ENCODE measurements around the gene SLC4A1.

DNA sequence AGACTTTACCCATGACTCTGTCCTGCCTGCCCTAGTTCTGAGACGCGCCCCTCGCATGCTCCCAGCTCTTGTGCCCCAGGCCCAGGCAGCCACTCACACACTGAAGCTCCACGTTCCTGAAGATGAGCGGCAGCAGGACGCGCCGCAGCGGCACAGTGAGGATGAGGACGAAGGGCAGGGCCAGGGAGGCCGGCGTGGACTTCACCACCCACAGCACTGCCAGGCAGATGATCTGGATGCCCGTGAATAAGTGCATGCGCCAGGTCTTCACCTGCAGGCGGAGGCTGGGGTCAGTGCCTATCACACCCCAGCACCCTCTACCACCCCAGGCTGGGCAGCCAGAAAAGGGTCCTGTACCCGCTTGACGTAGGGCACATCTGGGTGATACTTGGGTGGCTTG is 16.9 kb downstream of the SLC4A1 start:
- TF ChIP-seq TAF1 (IDR thresholded peaks at IDR 0.05; ENCODE audit: low read depth, low read length) (no peak), POLR2A (IDR thresholded peaks at IDR 0.05; ENCODE audit: low read depth, low read length) (no peak), POLR2AphosphoS5 (IDR thresholded peaks at IDR 0.05; ENCODE audit: low read depth, low read length) (no peak), SPI1 (IDR thresholded peaks at IDR 0.05; ENCODE audit: low read depth, low read length) (no peak), POU2F2 (IDR thresholded peaks at IDR 0.05; ENCODE audit: low read depth, low read length) (no peak), PAX5 (IDR thresholded peaks at IDR 0.05; ENCODE audit: insufficient read depth, low read length, severe bottlenecking) (no peak)

Measured in GM12891 (cell line).